IMR-90 (cell line): Measurements from ENCODE around the gene WIPF2.

Source experiments
- BHLHE40 ChIP-seq: fragments of 150-350 bp; IDR thresholded peaks from 2 replicates; pipeline ENCODE4 v1.6.1; 2016; ENCODE audit warnings: mild to moderate bottlenecking, low read depth, low read length
- CTCF ChIP-seq: conservative IDR thresholded peaks from 2 replicates; pipeline ENCODE4 v1.5.1; 2012; ENCODE audit warnings: mild to moderate bottlenecking, low read depth, low read length, improper control_type of control experiment
- MAFK ChIP-seq: IDR thresholded peaks from 2 replicates; pipeline ENCODE4 v1.6.1; 2012; ENCODE audit warnings: low read depth, low read length, improper control_type of control experiment
- MXI1 ChIP-seq: IDR thresholded peaks from 2 replicates; pipeline ENCODE4 v1.6.1; 2012; ENCODE audit warnings: low read depth, mild to moderate bottlenecking, low read length, moderate library complexity, borderline replicate concordance
- POLR2A ChIP-seq: IDR thresholded peaks from 2 replicates; pipeline ENCODE4 v1.6.1; 2012; ENCODE audit warnings: mild to moderate bottlenecking, low read depth, low read length
- RAD21 ChIP-seq: IDR thresholded peaks from 2 replicates; pipeline ENCODE4 v1.6.1; 2012; ENCODE audit warnings: low read length, improper control_type of control experiment
- SMC3 ChIP-seq: fragments of 150-350 bp; IDR thresholded peaks from 2 replicates; pipeline ENCODE4 v1.6.1; 2016; ENCODE audit warnings: low read depth, mild to moderate bottlenecking, antibody characterized with exemption, low read length, moderate library complexity

GRCh38 chr17:40279402-40279801, 60.3 kb downstream of the WIPF2 start:
- TF ChIP-seq BHLHE40 (no peak), CTCF (no peak), MXI1 (no peak), SMC3 (no peak), POLR2A (no peak), MAFK (no peak), RAD21 (no peak)
